HepG2 (cell line): ENCODE results near the gene HNRNPUL1. TPM values are rescaled to one million over a fixed set of nuclear protein-coding genes. Genes with fewer than 3 reads are reported as not detected.

ENCODE experiments used
- ATAC-seq: fragments of 200-7000 bp; cut with Tn5 transposase; 3 replicates; pipeline ENCODE4 v1.9.1; 2020; ENCODE audit warnings: mild to moderate bottlenecking, moderate library complexity
- BruUV-seq: library from RNA; stranded (reverse); fragments of 400-500 nt; replicated peaks from 2 replicates; lab custom pipeline; 2021; lab: Mats Ljungman, UMichigan
- CTCF ChIA-PET: fragments of 300-600 bp; formaldehyde crosslinking; extraction: SDS; loops from one replicate; lab custom pipeline; 2021; ENCODE audit warnings: low total read pairs, inconsistent platforms, low intra/inter-chr PET ratio; lab: Yijun Ruan, JAX
- POLR2A ChIA-PET: fragments of 350-600 bp; sonication (Branson Sonifier 250); formaldehyde crosslinking; loops from one replicate; lab custom pipeline; 2020; ENCODE audit warnings: antibody characterized with exemption, inconsistent platforms; lab: Yijun Ruan, JAX
- DNase-seq: peaks from one replicate; pipeline ENCODE4 v3.0.0-alpha.2; 2015; ENCODE audit warnings: low spot score
- FAIRE-seq: peaks from 3 replicates; lab custom pipeline; 2011; peaks lifted over from hg19 to GRCh38; lab: Jason Lieb, UNC
- H2AFZ ChIP-seq: one replicate; pipeline ENCODE4 v1.6.1; 2011; ENCODE audit warnings: low read length, inconsistent platforms
- H3K27ac ChIP-seq: fragments of 300-600 bp; 3 replicates; pipeline ENCODE4 v1.8.0; 2011; ENCODE audit warnings: mixed run types, mild to moderate bottlenecking, mixed read lengths, low read length, inconsistent platforms; ENCODE audit not compliant: insufficient read depth; ENCODE audit errors: extremely low read length
- H3K27me3 ChIP-seq, 2 experiments: fragments of 200-600 bp in 1 of 2; 2 replicates in 1 of 2; 3 replicates in 1 of 2; pipeline versions ENCODE4 v1.6.0 to v1.8.0; 2011; ENCODE audit warnings: low read length in 2 of 2, mild to moderate bottlenecking in 2 of 2, moderate library complexity in 2 of 2, inconsistent platforms in 1 of 2; ENCODE audit not compliant: insufficient read depth in 2 of 2, control insufficient read depth in 1 of 2
- H3K36me3 ChIP-seq, 2 experiments: fragments of 200-600 bp in 1 of 2; replicated peaks in 1 of 2; 2 replicates in 1 of 2; 3 replicates in 1 of 2; pipeline versions ENCODE4 v1.5.1 to v1.8.0; 2011; ENCODE audit warnings: low read length in 2 of 2, inconsistent platforms in 1 of 2; ENCODE audit not compliant: insufficient read depth in 2 of 2, control insufficient read depth in 1 of 2
- H3K4me1 ChIP-seq: 2 replicates; pipeline ENCODE4 v1.5.1; 2012; ENCODE audit warnings: low read length, inconsistent platforms; ENCODE audit not compliant: insufficient read depth
- H3K4me2 ChIP-seq: 2 replicates; pipeline ENCODE4 v1.6.0; 2011; ENCODE audit warnings: low read depth, low read length, inconsistent platforms
- H3K4me3 ChIP-seq, 3 experiments: fragments of 200-600 bp in 1 of 3; sonication (generic), shearing (Covaris generic) in 1 of 3; replicated peaks in 1 of 3; 2 replicates each; pipeline ENCODE4 v1.5.1; 2011 to 2016; ENCODE audit warnings: low read length in 3 of 3, inconsistent platforms in 2 of 3, low read depth in 2 of 3, mild to moderate bottlenecking in 2 of 3, control low read depth in 1 of 3, mixed read lengths in 1 of 3; ENCODE audit not compliant: insufficient read depth in 1 of 3
- H3K79me2 ChIP-seq: one replicate; pipeline ENCODE4 v1.6.1; 2011; ENCODE audit warnings: low read length, inconsistent platforms; ENCODE audit not compliant: insufficient read depth
- H3K9ac ChIP-seq: 2 replicates; pipeline ENCODE4 v1.6.0; 2011; ENCODE audit warnings: mild to moderate bottlenecking, low read depth, low read length, inconsistent platforms; ENCODE audit not compliant: insufficient read depth
- H3K9me3 ChIP-seq: 2 replicates; pipeline ENCODE4 v1.5.1; 2012; ENCODE audit warnings: mild to moderate bottlenecking, low read length
- H4K20me1 ChIP-seq: 2 replicates; pipeline ENCODE4 v1.6.0; 2011; ENCODE audit warnings: inconsistent platforms, mild to moderate bottlenecking, low read length, moderate library complexity; ENCODE audit not compliant: insufficient read depth
- GTF3A ChIP-seq: sonication (generic); formaldehyde crosslinking; conservative IDR thresholded peaks from 2 replicates; pipeline ENCODE4 v1.4.0; 2020; ENCODE audit warnings: mild to moderate bottlenecking, missing genetic modification reagents
- HIC2 ChIP-seq: sonication (generic); formaldehyde crosslinking; IDR thresholded peaks from 2 replicates; pipeline ENCODE4 v1.9.0; 2022; ENCODE audit warnings: low read depth, missing genetic modification reagents
- SETDB1 ChIP-seq: sonication (generic); formaldehyde crosslinking; IDR thresholded peaks from 2 replicates; pipeline ENCODE4 v1.5.1; 2020; ENCODE audit warnings: missing genetic modification reagents, mild to moderate bottlenecking, borderline replicate concordance
- SMARCE1 ChIP-seq: fragments of 450-650 bp; IDR thresholded peaks from 2 replicates; pipeline ENCODE4 v1.6.1; 2017; ENCODE audit warnings: borderline replicate concordance
- XRCC5 ChIP-seq: fragments of 200-400 bp; formaldehyde crosslinking; optimal IDR thresholded peaks from 2 replicates; pipeline ENCODE3; 2017; ENCODE audit warnings: mild to moderate bottlenecking, low read length
- ZBTB7A ChIP-seq: sonication (generic); formaldehyde crosslinking; IDR thresholded peaks from 2 replicates; pipeline ENCODE4 v1.8.0; 2022; ENCODE audit warnings: mild to moderate bottlenecking, missing genetic modification reagents
- ZNF510 ChIP-seq: sonication (generic); formaldehyde crosslinking; IDR thresholded peaks from 2 replicates; pipeline ENCODE4 v1.4.0; 2020; ENCODE audit warnings: low read depth, mild to moderate bottlenecking, missing genetic modification reagents
- ZNF543 ChIP-seq: sonication (generic); formaldehyde crosslinking; IDR thresholded peaks from 2 replicates; pipeline ENCODE4 v1.4.0; 2020; ENCODE audit warnings: mild to moderate bottlenecking, missing genetic modification reagents
- in situ Hi-C: cut with HindIII; loops from 2 replicates; pipeline ENCODE4 v1.10.0; 2017; ENCODE audit warnings: low pct_unique_long_range_greater_than_20kb; ENCODE audit not compliant: extremely low pct_ligation_motif_present
- intact Hi-C: fragments of 100-400 bp; cut with micrococcal nuclease; formaldehyde crosslinking; loops from one replicate; pipeline ENCODE4 v1.10.0; 2022; ENCODE audit not compliant: unreplicated experiment
- polyA plus RNA-seq, 8 experiments: library from polyadenylated mRNA; depleted of rRNA in 3 of 8; stranded (reverse) in 7 of 8; unstranded in 1 of 8; fragments of >200 nt; fragmentation: Illumina TruSeq in 4 of 8; extraction: Trizol in 4 of 8; gene quantifications; 2 replicates each; pipeline versions ENCODE4 v1.2.1 to v1.2.3, GENCODE V29; 2011 to 2016; ENCODE audit warnings: low read depth in 4 of 8, missing spikeins in 1 of 8, mixed read lengths in 1 of 8; ENCODE audit not compliant: insufficient read depth in 1 of 8
- total RNA-seq, 5 experiments: library from RNA; depleted of rRNA; stranded (reverse); fragments of >200 nt; fragmentation: Illumina TruSeq; extraction: Trizol; gene quantifications; 2 replicates each; pipeline ENCODE4 v1.2.3, GENCODE V29; 2016; ENCODE audit warnings: low read depth in 1 of 5
- TF ChIP-seq, protein P1 (sequence below): sonication (generic); formaldehyde crosslinking; IDR thresholded peaks from 2 replicates; pipeline ENCODE4 v1.4.0; 2020; ENCODE audit warnings: missing genetic modification reagents, mild to moderate bottlenecking, borderline replicate concordance

The HNRNPUL1 gene
- total and polyA plus RNA-seq, 2 of the 13 experiments (the other 11 are each of a cell fraction or from before 2014, with no cell fraction given), result 30.9 to 81.7 TPM

- Histone ChIP-seq H4K20me1 (no peaks in the 10 kb centered on the region), H3K27ac (no peak overlapping the region), H3K9me3 (no peaks in the 10 kb centered on the region), H3K36me3 (peaks cover 0 to 2% of the 10 kb centered on the region in 2 experiments; a peak in 1 of 5 replicates), H3K79me2 (no peaks in the 10 kb centered on the region), H3K4me2 (no peak overlapping the region), H3K4me3 (no peak overlapping the region), H3K4me1 (no peaks in the 10 kb centered on the region), H3K27me3 (no peaks in the 10 kb centered on the region), H2AFZ (no peak overlapping the region), H3K9ac (no peak overlapping the region)
- no peak for ATAC-seq
- ChIA-PET CTCF (no interaction called here), POLR2A (no interaction called here)
- intact Hi-C loops, result no loop called here
- no peak for FAIRE-seq
- BruUV-seq, result no TSS peak
- in situ Hi-C loops, result no loop called here
- TF ChIP-seq ZNF510 (CRISPR knock-in tag), result no peak
- TF ChIP-seq GTF3A, result no peak
- no peak for TF ChIP-seq SETDB1 (CRISPR knock-in tag)
- no peak for TF ChIP-seq HIC2 (CRISPR knock-in tag)
- TF ChIP-seq XRCC5, result no peak
- TF ChIP-seq, protein P1, sequence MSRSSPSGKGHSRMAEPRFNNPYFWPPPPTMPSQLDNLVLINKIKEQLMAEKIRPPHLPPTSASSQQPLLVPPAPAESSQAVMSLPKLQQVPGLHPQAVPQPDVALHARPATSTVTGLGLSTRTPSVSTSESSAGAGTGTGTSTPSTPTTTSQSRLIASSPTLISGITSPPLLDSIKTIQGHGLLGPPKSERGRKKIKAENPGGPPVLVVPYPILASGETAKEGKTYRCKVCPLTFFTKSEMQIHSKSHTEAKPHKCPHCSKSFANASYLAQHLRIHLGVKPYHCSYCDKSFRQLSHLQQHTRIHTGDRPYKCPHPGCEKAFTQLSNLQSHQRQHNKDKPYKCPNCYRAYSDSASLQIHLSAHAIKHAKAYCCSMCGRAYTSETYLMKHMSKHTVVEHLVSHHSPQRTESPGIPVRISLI (CRISPR knock-in tag), result no peak
- TF ChIP-seq SMARCE1, result no peak
- TF ChIP-seq ZNF543, result no peak
- no peak for TF ChIP-seq ZBTB7A (CRISPR knock-in tag)
- no peak for DNase-seq
These were observed 9.0 kb upstream of the HNRNPUL1 start for GRCh38 chr19:41255171-41255570.
